SK-MEL-5 (cell line): ENCODE data around the gene SGO2. TPM values are rescaled to one million over a fixed set of nuclear protein-coding genes. Genes with fewer than 3 reads are reported as not detected.
A peak's percentile ranks its signal among the peaks of the same experiment; 100 is the strongest.
"Not testable (repeated sequence)": the region's sequence is repeated elsewhere in the genome, so short reads cannot be mapped to it uniquely, and the experiment has no call there.

Experiments
- DNase-seq: peaks from one replicate; pipeline ENCODE4 v3.0.0-alpha.2; 2016; ENCODE audit warnings: low read depth, low spot score
- in situ Hi-C: cut with HindIII; loops from 2 replicates; pipeline ENCODE4 v1.10.0; 2016; ENCODE audit warnings: low sequenced_read_pairs, high pct_unique_total_duplicates, low pct_unique_long_range_greater_than_20kb
- total RNA-seq: library from RNA; depleted of rRNA; stranded (reverse); fragments of >200 nt; shearing (Covaris generic); gene quantifications from 2 replicates; pipeline ENCODE4 v1.2.3, GENCODE V29; 2014

The SGO2 gene
- total RNA-seq, 1 experiment from 2014 or later: 9.1 TPM

DNA sequence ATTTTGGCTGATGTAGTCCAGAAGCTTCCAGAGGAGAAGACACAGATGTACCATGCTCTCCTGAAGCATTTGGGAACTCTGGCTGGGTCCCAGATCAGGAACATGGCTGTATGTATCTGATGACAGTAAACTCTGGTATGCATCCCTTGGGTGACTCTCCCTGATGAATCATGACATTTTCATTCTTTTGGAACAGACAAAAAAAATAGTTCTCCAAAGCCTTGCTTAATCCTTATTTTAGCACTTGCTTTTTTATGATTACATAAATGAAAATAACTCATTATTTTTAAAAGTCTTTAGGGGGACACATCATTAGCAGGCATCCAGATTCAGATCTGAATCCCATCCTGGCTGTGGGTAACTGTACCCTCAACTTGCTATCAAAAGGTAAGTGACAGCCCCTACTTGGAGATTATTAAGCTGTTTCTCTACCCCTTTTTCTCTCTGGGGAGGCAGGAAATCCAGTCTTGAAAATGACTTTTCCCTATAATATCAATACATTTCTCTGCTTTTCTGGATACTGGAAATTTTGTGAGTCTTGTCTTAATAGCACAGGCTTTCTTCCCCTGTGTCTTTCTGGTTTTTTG, 83.1 kb downstream of the SGO2 start:
- DNase-seq: no peak
- in situ Hi-C loops: no loop called here

GRCh38 chr2:200610217-200610616, 84.2 kb downstream of the SGO2 start:
- DNase-seq, in situ Hi-C loops: not testable (repeated sequence)

- in situ Hi-C loops: no loop called here
- no peak for DNase-seq
Observed at GRCh38 chr2:200613692-200614091, 87.7 kb downstream of the SGO2 start.

DNA sequence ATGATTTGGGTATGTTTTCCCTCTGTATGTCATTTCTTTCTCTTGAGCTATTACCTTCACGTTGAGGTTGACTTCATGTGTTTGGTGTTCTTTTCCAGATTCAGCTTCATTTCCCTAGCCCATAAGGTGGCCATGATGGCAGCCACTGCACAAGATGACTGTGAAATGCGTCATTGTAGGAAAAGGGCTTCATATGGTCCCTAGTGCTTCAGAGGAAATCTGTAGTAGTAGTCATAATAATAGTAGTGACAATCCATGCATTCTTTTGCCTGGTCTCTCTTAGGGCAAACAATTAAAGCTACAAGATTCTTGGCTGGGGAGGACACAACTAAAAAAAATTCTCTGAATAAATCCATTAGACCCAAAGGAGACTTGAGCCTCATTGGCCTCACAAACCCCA, 88.2 kb downstream of the SGO2 start:
- in situ Hi-C loops: no loop called here
- DNase-seq: no peak

GRCh38 chr2:200615247-200615646, 89.2 kb downstream of the SGO2 start:
- DNase-seq: peak; percentile 9
- in situ Hi-C loops: no loop called here

DNA sequence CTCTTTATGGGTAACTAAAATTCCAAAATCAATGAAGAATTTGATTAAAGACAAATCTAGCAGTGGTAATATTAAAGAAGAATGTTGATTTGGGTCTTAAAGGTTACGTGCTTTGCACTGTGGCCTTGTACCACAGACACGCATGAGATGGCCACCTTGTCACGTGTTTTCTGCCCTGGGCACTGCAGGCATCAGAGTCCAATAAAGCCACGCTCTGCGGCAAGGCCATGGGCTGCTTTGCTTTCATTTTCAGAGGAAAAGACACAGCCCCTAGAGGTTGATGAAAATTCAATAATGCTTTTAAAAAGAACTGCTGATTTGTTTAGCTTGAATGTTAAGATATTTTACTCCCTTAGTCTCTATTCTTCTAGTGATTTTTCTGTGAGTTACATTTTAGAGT, 90.2 kb downstream of the SGO2 start:
- DNase-seq: peak; percentile 87
- in situ Hi-C loops: no loop called here

DNA sequence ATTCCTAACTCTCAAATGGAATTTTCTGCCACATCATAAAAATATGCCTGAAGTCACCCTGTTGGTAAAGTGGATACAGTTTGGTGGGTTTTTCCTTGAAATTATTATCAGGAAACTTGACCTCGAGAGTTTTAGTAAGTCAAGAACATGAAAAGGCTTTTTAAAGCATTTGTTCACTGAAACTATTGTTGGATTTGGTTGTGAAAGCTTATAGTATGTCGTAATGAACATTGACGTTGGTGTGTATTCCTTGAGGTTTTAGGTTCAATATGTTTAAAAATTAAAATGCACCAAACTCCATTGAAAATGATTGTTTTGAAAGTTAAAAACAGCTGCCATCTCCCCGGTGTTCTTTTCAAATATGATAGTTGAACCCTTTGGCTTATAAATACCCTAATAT, 90.6 kb downstream of the SGO2 start:
- in situ Hi-C loops: no loop called here
- no peak for DNase-seq

- peak; percentile 14 for DNase-seq
- in situ Hi-C loops: no loop called here
Observed at GRCh38 chr2:200617156-200618053, 91.4 kb downstream of the SGO2 start.

- in situ Hi-C loops: no loop called here
- no peak for DNase-seq
Observed at GRCh38 chr2:200618054-200618419, 92.0 kb downstream of the SGO2 start.

DNA sequence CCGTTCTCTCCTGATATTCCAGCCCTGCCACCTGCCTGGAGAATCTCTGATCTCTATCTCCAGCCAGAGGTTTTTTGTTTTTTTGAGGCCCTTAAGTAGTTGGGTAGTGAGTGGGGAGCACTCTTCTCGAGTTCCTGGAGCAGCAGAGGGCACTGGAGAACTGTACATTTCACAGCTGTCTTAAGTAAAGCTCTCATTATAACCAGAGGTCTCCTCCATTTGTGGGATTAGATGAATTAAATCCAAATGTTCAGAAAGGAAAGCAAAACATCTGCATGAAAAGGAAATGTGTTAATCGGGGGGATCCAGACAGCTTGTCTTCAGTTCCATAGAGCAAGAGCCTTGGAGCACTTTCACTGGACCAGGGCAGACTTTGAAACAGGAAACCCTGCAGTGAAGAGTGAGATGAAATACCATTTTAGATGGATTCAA, 92.6 kb downstream of the SGO2 start:
- in situ Hi-C loops: no loop called here
- peak; percentile 82 for DNase-seq

GRCh38 chr2:200619279-200619678, 93.3 kb downstream of the SGO2 start:
- in situ Hi-C loops: no loop called here
- no peak for DNase-seq

DNA sequence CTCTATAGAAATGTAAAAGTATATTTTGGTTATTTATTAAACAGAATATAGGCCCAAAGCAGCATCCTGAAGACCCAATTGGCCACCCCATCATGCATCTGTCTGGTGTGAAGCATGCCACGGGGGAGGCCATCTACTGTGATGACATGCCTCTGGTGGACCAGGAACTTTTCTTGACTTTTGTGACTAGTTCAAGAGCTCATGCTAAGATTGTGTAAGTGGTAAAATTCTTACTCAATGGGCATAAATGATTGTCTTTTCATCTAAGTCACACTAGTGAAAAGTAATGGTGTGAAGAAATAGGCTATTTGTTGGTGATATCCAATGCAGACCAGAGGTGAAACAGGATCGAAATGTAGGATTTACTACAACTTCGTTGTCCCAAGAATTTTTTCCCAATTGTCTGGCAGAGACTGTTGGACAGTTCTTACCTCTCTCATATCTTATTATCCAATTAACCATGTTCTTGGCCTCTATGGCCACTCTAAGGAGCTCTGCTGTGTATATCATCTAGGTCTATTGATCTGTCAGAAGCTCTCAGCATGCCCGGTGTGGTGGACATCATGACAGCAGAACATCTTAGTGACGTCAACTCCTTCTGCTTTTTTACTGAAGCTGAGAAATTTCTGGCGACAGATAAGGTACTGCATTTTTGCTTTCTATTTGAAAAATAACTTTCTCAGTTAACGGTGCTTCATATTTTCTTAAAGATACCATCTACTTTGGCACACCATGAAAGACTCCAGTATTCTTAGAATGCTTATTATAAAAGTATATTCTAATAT, 94.8 kb downstream of the SGO2 start:
- DNase-seq: no peak
- in situ Hi-C loops: no loop called here

DNA sequence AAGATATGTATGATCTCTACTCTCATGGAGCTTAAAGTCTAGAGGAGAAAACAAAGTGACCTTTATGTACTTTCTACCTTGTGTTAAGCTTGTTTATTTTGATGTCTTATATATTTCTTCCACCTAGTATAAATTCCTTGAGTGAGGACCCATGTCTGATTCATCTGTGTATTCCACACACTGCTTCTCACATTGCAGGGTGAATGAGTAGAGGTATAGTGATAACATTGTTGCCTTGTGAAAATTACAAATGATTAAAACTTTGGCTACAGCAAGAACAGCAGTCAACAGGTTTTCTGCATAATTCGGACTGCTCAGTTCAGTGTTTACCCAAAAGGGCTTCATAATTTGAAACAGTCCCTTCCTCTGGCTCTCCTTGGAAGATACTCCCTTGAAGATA, 96.1 kb downstream of the SGO2 start:
- DNase-seq: no peak
- in situ Hi-C loops: no loop called here

DNA sequence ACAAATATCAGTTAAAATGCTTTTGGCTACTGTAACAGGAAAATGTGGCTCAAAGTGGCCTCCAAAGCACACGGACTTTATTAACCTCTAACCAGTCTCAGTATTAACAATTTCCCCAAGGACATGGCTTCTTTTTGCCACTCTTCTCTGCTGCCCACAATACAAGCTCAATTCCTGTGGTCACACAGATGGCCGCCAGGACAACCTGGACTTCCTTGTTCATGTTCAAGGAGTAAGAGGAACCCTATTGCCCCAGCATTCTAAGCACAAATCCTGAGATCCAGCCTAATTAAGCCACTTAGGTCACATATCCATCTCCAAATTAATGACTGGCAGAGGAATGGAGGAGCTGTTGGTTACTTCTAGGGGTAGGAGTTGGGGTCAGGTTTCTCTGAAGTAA, 98.0 kb downstream of the SGO2 start:
- no peak for DNase-seq
- in situ Hi-C loops: no loop called here

GRCh38 chr2:200624658-200625057, 98.7 kb downstream of the SGO2 start:
- in situ Hi-C loops: no loop called here
- DNase-seq: peak; percentile 90

DNA sequence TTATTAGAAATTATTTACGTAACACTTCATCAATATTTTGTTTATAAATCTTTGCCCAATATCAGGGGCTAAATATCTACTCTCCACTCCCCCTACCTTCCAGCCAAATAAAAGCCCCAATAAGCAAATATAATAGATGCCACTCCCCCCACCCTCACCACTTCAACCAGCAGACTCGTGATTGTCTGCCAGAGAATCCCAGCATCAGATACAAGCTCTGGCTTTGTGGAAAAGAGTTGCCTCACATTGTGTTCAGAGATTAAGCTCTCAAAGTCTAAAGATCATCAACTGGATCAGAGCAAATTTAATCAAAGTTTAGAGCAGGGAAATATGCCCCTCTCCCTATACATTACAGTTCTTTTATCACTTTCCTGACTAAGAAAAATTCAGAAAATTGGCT, 99.3 kb downstream of the SGO2 start:
- peak; percentile 79 for DNase-seq
- in situ Hi-C loops: no loop called here

DNA sequence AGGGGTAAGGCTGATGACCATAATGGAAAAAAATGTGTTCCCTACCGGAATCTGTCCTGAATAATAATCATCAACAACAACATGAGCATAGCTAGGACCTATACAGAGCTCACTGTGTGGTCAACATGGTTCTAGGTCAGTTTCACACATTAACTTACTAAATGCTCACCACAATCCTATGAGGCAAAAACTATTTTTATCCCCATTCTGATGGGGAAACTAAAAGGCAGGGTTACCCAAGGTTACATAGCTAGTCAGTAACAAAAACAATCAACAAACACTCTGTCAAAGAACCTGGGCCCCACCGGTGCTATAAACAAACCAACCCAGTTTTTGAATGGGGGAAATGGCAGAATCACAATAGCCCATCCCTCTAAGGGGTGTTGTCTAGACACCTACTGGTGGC, 100.0 kb downstream of the SGO2 start:
- in situ Hi-C loops: no loop called here
- DNase-seq: no peak

DNA sequence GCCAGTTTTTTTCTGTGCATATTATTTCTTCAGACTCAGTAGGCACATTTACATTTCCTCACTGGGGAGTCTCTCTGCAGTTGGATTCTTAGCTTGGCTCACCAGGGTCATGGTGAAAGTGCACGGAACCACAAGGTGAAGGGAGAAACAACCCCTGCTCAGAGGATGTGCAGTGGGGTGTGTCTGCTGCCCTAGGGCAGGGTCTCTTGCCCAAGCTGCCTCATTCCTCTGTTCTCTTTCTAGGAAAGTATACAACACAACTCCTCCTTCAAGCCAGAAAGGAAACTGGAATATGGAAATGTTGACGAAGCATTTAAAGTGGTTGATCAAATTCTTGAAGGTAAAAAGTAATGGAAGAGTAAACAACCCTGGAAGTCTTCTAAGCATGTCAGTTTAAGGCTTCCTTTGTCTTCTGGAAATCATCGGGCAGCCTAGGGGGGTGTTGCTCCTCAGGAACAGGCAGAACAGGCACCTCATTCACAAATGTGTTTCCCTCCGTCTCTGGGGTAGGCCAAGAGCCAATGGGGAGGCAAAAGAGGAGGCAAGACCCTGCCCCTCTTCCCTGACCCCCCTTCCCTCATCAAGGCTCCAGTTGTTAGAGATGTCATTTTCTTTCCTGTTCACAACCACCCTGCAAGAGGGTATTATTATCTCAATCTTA, 101.2 kb downstream of the SGO2 start:
- peak; percentile 80 for DNase-seq
- in situ Hi-C loops: no loop called here
